AML-193 (cell line): Measurements from ENCODE around the gene ZNF337.

Source experiments
- DNase-seq, 2 experiments: peaks; one replicate each; lab custom pipeline; 2025; lab: John Stamatoyannopoulos, UW

ZNF337 gene

DNA sequence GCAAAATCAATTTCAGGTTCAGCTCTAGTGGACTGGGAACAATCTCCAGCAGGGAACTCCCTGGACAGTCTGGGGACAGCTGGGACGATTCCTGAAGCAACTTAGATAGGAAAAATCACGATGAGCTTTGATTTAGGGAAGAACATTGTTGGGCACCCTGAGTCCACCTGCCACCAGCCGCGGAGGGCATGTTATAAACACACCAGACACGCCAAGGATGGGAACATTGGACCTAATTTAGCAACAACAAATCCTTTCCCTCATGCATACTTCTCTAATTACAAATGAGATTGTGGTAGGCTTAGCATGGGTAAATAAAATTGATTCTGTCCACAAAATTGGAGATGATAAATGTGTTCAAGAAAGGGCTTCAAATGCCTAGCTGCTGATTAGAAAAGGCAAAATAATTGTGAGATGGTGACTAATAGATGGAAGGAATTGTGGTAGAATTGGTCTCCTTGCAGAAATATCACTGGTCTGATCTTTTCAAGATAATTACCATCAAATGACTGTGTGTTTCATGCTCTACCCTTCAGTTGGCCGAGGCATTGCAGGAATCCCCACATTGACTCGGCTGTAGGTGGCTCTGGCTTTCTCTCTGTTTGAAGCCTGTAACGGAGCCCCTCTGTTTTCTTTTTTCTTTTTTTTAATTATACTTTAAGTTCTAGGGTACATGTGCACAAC, 66.7 kb downstream of the ZNF337 start:
- DNase-seq = no peak

DNA sequence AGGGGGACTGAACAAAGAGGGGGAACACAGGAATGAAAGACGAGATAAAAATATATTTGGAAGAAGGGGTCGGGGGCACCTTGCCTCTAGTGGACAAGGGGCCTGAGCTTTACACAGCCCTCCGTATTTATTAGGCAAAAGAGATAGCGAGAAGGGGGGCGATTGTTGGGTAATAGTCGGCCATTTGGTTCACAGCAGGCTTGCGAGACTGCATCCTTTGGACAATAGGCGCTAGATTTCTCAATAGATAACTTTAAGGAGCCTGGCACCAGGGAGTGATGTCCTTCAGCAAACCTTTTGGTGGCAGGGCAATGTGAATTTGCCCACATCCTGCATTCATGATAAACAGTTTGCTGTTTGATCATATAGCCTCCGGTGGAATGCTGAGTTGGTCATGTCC, 69.9 kb downstream of the ZNF337 start:
- DNase-seq = no peak

DNA sequence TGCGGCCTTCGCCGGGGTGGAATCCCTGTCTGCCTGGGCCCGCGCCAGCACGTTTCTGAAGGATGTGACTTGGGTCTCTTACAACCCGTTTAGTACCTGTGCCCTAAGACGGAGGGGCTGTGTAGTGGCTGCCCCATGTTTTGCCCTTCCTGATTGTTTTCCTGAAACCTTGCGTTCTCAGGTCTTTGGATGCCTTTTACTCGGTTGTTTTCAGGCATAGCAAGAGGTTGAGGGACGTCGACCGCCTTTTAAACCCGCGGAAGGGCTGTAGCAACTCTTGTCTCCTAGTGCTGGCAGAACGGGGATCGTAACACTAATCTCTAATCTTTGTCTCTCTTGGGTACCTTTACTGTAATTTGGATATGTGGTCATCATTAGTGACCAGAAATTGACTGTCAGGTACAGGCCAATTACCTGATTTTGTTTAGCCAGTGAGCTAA, 72.1 kb downstream of the ZNF337 start:
- no peak for DNase-seq
